ENCODE results near the gene SCLY. TPM values are rescaled to one million over a fixed set of nuclear protein-coding genes. Genes with fewer than 3 reads are reported as not detected.

The SCLY gene
- total RNA-seq, 1 experiment from 2014 or later = 28.7 TPM

DNA sequence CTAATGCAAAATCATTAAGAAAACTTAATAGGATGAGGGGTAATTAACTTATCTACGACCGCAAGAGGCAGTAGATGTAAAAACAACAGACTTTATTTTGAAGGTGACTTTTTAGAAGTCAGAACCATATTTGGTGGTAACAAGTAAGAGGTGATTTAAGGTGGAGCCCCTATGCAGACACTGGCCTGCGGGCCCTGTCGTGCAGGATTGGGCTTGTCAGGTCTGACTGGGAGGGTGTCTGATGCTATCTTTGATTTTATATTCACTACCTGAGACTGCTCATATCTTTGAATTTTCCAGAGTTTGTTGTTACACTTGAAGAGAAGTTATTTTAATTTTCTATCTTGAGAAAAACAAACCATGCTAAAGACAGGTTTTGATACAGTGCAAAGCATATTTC lies 29.1 kb upstream of the SCLY start (continued):
- TF ChIP-seq SRF (IDR thresholded peaks at IDR 0.05; ENCODE audit: low read depth) = no peak

DNA sequence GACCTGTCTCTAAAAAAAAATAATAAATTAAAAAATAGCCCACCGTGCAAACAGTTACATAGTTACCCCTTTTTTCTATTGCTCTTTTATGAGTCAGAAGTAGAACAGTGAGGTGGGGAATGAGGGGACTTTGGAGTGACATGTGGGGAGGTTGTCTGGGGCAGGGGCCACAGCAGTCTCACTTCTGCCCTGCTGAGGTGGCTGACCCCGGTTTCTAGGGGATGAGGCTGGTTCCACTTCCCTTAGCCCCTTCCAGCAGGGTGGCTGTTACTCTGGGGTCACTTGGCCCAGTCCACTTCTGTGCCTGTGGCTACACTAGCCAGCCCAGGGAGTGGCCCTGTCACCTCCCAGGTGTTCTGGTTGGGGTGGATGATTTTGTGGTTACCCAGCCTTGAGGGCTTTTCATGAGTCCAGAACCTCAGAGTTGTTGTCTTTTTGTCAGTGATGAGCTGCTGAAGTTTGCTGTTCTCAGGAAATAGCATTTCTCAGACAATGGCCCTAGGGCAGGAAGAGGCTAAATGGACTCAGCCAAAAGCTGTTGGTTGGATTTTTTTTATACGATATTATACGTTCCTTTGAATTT lies 28.0 kb upstream of the SCLY start:
- H3K9ac ChIP-seq (ENCODE audit: low read length) = no peak overlapping the region
- no peaks in the 10 kb centered on the region for H3K4me1 ChIP-seq (ENCODE audit: control insufficient read depth in 1 of 2, insufficient read depth in 2 of 2, low read length in 2 of 2)
- ATAC-seq (no peak), DNase-seq (ENCODE audit: low read depth, low spot score) (no peak)
- no peaks in the 10 kb centered on the region; a peak in 1 of 4 replicates for H3K36me3 ChIP-seq (ENCODE audit: control insufficient read depth in 1 of 2, insufficient read depth in 2 of 2, low read length in 2 of 2)
- H3K4me3 ChIP-seq (replicated peaks in 1 of 2; ENCODE audit: low read depth in 1 of 2, low read length in 2 of 2) = no peak overlapping the region
- no peak overlapping the region for H2AFZ ChIP-seq (ENCODE audit: low read depth, low read length, poor library complexity, severe bottlenecking)
- intact Hi-C loops (cut with micrococcal nuclease) = no loop called here
- no TSS peak for BruUV-seq (replicated peaks)
- H4K20me1 ChIP-seq (ENCODE audit: insufficient read depth) = no peaks in the 10 kb centered on the region
- H3K27me3 ChIP-seq (ENCODE audit: insufficient read depth, low read length) = no peaks in the 10 kb centered on the region
- no peak overlapping the region for H3K4me2 ChIP-seq (ENCODE audit: low read length)
- no peaks in the 10 kb centered on the region for H3K9me2 ChIP-seq (ENCODE audit: insufficient read depth)
- ChIA-PET CTCF (no interaction called here), POLR2A (no interaction called here), RAD21 (ENCODE audit: low non-redundant PET in 1 of 2, low total read pairs in 2 of 2, uncharacterized antibody in 2 of 2, unreplicated experiment in 2 of 2) (no interaction called here)
- no peaks in the 10 kb centered on the region for H3K79me2 ChIP-seq (ENCODE audit: insufficient read depth, low read length)
- no peak overlapping the region for H3K27ac ChIP-seq (ENCODE audit: low read depth, low read length)
- no peaks in the 10 kb centered on the region for H3K9me3 ChIP-seq (ENCODE audit: control insufficient read depth in 1 of 2, insufficient read depth in 1 of 2, low read depth in 1 of 2, low read length in 2 of 2)
- TF ChIP-seq, protein P1, sequence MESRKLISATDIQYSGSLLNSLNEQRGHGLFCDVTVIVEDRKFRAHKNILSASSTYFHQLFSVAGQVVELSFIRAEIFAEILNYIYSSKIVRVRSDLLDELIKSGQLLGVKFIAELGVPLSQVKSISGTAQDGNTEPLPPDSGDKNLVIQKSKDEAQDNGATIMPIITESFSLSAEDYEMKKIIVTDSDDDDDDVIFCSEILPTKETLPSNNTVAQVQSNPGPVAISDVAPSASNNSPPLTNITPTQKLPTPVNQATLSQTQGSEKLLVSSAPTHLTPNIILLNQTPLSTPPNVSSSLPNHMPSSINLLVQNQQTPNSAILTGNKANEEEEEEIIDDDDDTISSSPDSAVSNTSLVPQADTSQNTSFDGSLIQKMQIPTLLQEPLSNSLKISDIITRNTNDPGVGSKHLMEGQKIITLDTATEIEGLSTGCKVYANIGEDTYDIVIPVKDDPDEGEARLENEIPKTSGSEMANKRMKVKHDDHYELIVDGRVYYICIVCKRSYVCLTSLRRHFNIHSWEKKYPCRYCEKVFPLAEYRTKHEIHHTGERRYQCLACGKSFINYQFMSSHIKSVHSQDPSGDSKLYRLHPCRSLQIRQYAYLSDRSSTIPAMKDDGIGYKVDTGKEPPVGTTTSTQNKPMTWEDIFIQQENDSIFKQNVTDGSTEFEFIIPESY (IDR thresholded peaks at IDR 0.05; ENCODE audit: extremely low read depth, insufficient replicate concordance, low read length) = no peak
- TF ChIP-seq SP1 (IDR thresholded peaks at IDR 0.05; ENCODE audit: low read depth) (no peak), CEBPB (IDR thresholded peaks at IDR 0.05; ENCODE audit: low read depth) (no peak), EZH2 (IDR thresholded peaks at IDR 0.05) (no peak), ZNF274 (IDR thresholded peaks at IDR 0.05; ENCODE audit: low read depth, low read length) (no peak), POLR2AphosphoS5 (IDR thresholded peaks at IDR 0.05; ENCODE audit: low read depth, low read length) (no peak), SRF (IDR thresholded peaks at IDR 0.05; ENCODE audit: low read depth) (no peak), TCF7L2 (IDR thresholded peaks at IDR 0.05; ENCODE audit: borderline replicate concordance, extremely low read depth, insufficient read depth, insufficient read length) (no peak), ELF1 (IDR thresholded peaks at IDR 0.05; ENCODE audit: borderline replicate concordance, low read depth) (no peak), FOSL1 (IDR thresholded peaks at IDR 0.05; ENCODE audit: low read depth) (no peak), ZFX (IDR thresholded peaks at IDR 0.05) (no peak), SIN3A (IDR thresholded peaks at IDR 0.05; ENCODE audit: low read depth) (no peak), EZH2phosphoT487 (IDR thresholded peaks at IDR 0.05; ENCODE audit: borderline replicate concordance) (no peak), YY1 (IDR thresholded peaks at IDR 0.05; ENCODE audit: extremely low read depth, insufficient replicate concordance, low read depth, low read length) (no peak)
- TF ChIP-seq, protein P2, sequence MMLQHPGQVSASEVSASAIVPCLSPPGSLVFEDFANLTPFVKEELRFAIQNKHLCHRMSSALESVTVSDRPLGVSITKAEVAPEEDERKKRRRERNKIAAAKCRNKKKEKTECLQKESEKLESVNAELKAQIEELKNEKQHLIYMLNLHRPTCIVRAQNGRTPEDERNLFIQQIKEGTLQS (IDR thresholded peaks at IDR 0.05) = no peak
- TF ChIP-seq, protein P3, sequence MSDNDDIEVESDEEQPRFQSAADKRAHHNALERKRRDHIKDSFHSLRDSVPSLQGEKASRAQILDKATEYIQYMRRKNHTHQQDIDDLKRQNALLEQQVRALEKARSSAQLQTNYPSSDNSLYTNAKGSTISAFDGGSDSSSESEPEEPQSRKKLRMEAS (IDR thresholded peaks at IDR 0.05) = no peak
- TF ChIP-seq, protein P4, sequence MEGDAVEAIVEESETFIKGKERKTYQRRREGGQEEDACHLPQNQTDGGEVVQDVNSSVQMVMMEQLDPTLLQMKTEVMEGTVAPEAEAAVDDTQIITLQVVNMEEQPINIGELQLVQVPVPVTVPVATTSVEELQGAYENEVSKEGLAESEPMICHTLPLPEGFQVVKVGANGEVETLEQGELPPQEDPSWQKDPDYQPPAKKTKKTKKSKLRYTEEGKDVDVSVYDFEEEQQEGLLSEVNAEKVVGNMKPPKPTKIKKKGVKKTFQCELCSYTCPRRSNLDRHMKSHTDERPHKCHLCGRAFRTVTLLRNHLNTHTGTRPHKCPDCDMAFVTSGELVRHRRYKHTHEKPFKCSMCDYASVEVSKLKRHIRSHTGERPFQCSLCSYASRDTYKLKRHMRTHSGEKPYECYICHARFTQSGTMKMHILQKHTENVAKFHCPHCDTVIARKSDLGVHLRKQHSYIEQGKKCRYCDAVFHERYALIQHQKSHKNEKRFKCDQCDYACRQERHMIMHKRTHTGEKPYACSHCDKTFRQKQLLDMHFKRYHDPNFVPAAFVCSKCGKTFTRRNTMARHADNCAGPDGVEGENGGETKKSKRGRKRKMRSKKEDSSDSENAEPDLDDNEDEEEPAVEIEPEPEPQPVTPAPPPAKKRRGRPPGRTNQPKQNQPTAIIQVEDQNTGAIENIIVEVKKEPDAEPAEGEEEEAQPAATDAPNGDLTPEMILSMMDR (IDR thresholded peaks at IDR 0.05 in 2 of 3, conservative IDR thresholded peaks at IDR 0.05 in 1 of 3; ENCODE audit: borderline replicate concordance in 1 of 3, insufficient read depth in 1 of 3, low read depth in 2 of 3, low read length in 2 of 3) = no peak
- TF ChIP-seq, protein P5, sequence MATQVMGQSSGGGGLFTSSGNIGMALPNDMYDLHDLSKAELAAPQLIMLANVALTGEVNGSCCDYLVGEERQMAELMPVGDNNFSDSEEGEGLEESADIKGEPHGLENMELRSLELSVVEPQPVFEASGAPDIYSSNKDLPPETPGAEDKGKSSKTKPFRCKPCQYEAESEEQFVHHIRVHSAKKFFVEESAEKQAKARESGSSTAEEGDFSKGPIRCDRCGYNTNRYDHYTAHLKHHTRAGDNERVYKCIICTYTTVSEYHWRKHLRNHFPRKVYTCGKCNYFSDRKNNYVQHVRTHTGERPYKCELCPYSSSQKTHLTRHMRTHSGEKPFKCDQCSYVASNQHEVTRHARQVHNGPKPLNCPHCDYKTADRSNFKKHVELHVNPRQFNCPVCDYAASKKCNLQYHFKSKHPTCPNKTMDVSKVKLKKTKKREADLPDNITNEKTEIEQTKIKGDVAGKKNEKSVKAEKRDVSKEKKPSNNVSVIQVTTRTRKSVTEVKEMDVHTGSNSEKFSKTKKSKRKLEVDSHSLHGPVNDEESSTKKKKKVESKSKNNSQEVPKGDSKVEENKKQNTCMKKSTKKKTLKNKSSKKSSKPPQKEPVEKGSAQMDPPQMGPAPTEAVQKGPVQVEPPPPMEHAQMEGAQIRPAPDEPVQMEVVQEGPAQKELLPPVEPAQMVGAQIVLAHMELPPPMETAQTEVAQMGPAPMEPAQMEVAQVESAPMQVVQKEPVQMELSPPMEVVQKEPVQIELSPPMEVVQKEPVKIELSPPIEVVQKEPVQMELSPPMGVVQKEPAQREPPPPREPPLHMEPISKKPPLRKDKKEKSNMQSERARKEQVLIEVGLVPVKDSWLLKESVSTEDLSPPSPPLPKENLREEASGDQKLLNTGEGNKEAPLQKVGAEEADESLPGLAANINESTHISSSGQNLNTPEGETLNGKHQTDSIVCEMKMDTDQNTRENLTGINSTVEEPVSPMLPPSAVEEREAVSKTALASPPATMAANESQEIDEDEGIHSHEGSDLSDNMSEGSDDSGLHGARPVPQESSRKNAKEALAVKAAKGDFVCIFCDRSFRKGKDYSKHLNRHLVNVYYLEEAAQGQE (IDR thresholded peaks at IDR 0.05; ENCODE audit: low read depth) = no peak
